K562 (cell line): ENCODE results near the gene UGT1A3. TPM values are rescaled to one million over a fixed set of nuclear protein-coding genes. Genes with fewer than 3 reads are reported as not detected.

Experiments used
- ATAC-seq: fragments of 200-7000 bp; cut with Tn5 transposase; 3 replicates; pipeline ENCODE4 v1.9.1; 2020; ENCODE audit warnings: moderate library complexity
- BruUV-seq: library from RNA; stranded (reverse); fragments of 400-500 nt; replicated peaks from 2 replicates; lab custom pipeline; 2021; lab: Mats Ljungman, UMichigan
- CTCF ChIA-PET: fragments of 300-600 bp; formaldehyde crosslinking; extraction: SDS; loops from one replicate; lab custom pipeline; 2021; ENCODE audit warnings: low intra/inter-chr PET ratio; lab: Yijun Ruan, JAX
- POLR2A ChIA-PET: fragments of 300-600, 350-650 bp; sonication (Branson Sonifier 250); formaldehyde crosslinking; extraction: SDS; loops from one replicate; lab custom pipeline; 2021; ENCODE audit warnings: antibody characterized with exemption, inconsistent platforms; lab: Yijun Ruan, JAX
- DNase-seq, 4 experiments: peaks; one replicate each; pipeline versions ENCODE4 v3.0.0 to v3.0.0-alpha.2; 2011 to 2018; ENCODE audit warnings: low spot score in 3 of 4, mixed read lengths in 3 of 4; ENCODE audit errors: extremely low read depth in 1 of 4
- FAIRE-seq: peaks from 2 replicates; lab custom pipeline; 2011; peaks lifted over from hg19 to GRCh38; lab: Jason Lieb, UNC
- H2AFZ ChIP-seq: 2 replicates; pipeline ENCODE4 v1.6.0; 2011; ENCODE audit warnings: low read depth, low read length, control low read depth, inconsistent platforms
- H3K27ac ChIP-seq: fragments of 200-600 bp; 3 replicates; pipeline ENCODE4 v1.8.0; 2011; ENCODE audit warnings: low read depth, mild to moderate bottlenecking, control low read depth, inconsistent platforms, low read length, moderate library complexity, mixed read lengths; ENCODE audit errors: extremely low read depth
- H3K27me3 ChIP-seq, 2 experiments: fragments of 300-600 bp in 1 of 2; 2 replicates in 1 of 2; 3 replicates in 1 of 2; pipeline versions ENCODE4 v1.6.0 to v1.8.0; 2011; ENCODE audit warnings: inconsistent platforms in 2 of 2, low read length in 2 of 2, mild to moderate bottlenecking in 1 of 2, mixed read lengths in 1 of 2, moderate library complexity in 1 of 2; ENCODE audit not compliant: control insufficient read depth in 2 of 2, insufficient read depth in 2 of 2
- H3K36me3 ChIP-seq: fragments of 300-600 bp; 3 replicates; pipeline ENCODE4 v1.8.0; 2011; ENCODE audit warnings: mild to moderate bottlenecking, low read length, inconsistent platforms; ENCODE audit not compliant: control insufficient read depth, insufficient read depth
- H3K4me1 ChIP-seq, 2 experiments: fragments of 200-600 bp in 1 of 2; replicated peaks in 1 of 2; 2 replicates in 1 of 2; 3 replicates in 1 of 2; pipeline versions ENCODE4 v1.5.1 to v1.8.0; 2011; ENCODE audit warnings: inconsistent platforms in 2 of 2, low read length in 2 of 2, mild to moderate bottlenecking in 1 of 2, mixed read lengths in 1 of 2, moderate library complexity in 1 of 2; ENCODE audit not compliant: control insufficient read depth in 2 of 2, insufficient read depth in 2 of 2
- H3K4me2 ChIP-seq: 2 replicates; pipeline ENCODE4 v1.6.1; 2011; ENCODE audit warnings: low read length, control low read depth, inconsistent platforms, mixed read lengths; ENCODE audit not compliant: insufficient read depth
- H3K4me3 ChIP-seq: fragments of 200-600 bp; sonication (generic), shearing (Covaris generic); 2 replicates; pipeline ENCODE4 v1.5.1; 2016; ENCODE audit warnings: control low read depth, inconsistent platforms
- H3K79me2 ChIP-seq: fragments of 200-600 bp; 3 replicates; pipeline ENCODE4 v1.8.0; 2011; ENCODE audit warnings: low read length, inconsistent platforms; ENCODE audit not compliant: control insufficient read depth, insufficient read depth
- H3K9ac ChIP-seq, 2 experiments: 2 replicates each; pipeline versions ENCODE4 v1.6.0 to v1.6.1; 2011; ENCODE audit warnings: low read depth in 2 of 2, low read length in 2 of 2, control low read depth in 1 of 2, inconsistent platforms in 1 of 2, mild to moderate bottlenecking in 1 of 2, mixed read lengths in 1 of 2; ENCODE audit not compliant: insufficient read depth in 1 of 2
- H3K9me1 ChIP-seq: one replicate; pipeline ENCODE4 v1.6.0; 2011; ENCODE audit warnings: inconsistent platforms, mild to moderate bottlenecking, low read length, moderate library complexity; ENCODE audit not compliant: control insufficient read depth, insufficient read depth
- H3K9me3 ChIP-seq: replicated peaks from 2 replicates; pipeline ENCODE4 v1.5.1; 2011; ENCODE audit warnings: low read depth, low read length, inconsistent platforms; ENCODE audit not compliant: control insufficient read depth, insufficient read depth
- H4K20me1 ChIP-seq: replicated peaks from 2 replicates; pipeline ENCODE4 v1.6.1; 2011; ENCODE audit warnings: low read length, inconsistent platforms, mixed read lengths; ENCODE audit not compliant: control insufficient read depth, insufficient read depth
- DEAF1 ChIP-seq: fragments of 450-650 bp; formaldehyde crosslinking; IDR thresholded peaks from 2 replicates; pipeline ENCODE4 v1.4.0; 2020; ENCODE audit warnings: mild to moderate bottlenecking, moderate library complexity
- RAD21 ChIP-seq, 2 experiments: fragments of 250-450 bp in 1 of 2; fragments of 450-650 bp in 1 of 2; sonication (Bioruptor Pico) in 1 of 2; formaldehyde crosslinking in 1 of 2; IDR thresholded peaks in 1 of 2; conservative IDR thresholded peaks in 1 of 2; 2 replicates each; pipeline versions ENCODE4 v1.4.0 to v1.8.0; 2020 to 2022; ENCODE audit warnings: mild to moderate bottlenecking in 2 of 2, moderate library complexity in 1 of 2
- SMC3 ChIP-seq: conservative IDR thresholded peaks from 2 replicates; pipeline ENCODE4 v1.6.1; 2011; ENCODE audit warnings: low read depth, low read length, improper control_type of control experiment; ENCODE audit not compliant: insufficient read depth
- SNRNP70 ChIP-seq: fragments of 200-400 bp; formaldehyde crosslinking; optimal IDR thresholded peaks from 2 replicates; pipeline ENCODE3; 2017; ENCODE audit warnings: low read depth, low read length
- THRAP3 ChIP-seq: fragments of 450-650 bp; IDR thresholded peaks from 2 replicates; pipeline ENCODE4 v1.6.1; 2016; ENCODE audit warnings: mild to moderate bottlenecking, inconsistent platforms, borderline replicate concordance
- ZNF436 ChIP-seq: fragments of 250-450, 450-650 bp; sonication (Bioruptor Pico); formaldehyde crosslinking; IDR thresholded peaks from 2 replicates; pipeline ENCODE4 v1.7.0; 2020; ENCODE audit warnings: mild to moderate bottlenecking
- WGBS: fragments of 100-300 bp; shearing (Covaris generic); methylation state at CpG from one replicate; pipeline ENCODE4 v1.1.6; 2016; ENCODE audit warnings: low coverage, mixed read lengths; ENCODE audit not compliant: insufficient coverage; ENCODE audit errors: missing lambda C conversion rate; 5-methylcytosine and 5-hydroxymethylcytosine counted together
- in situ Hi-C: fragments of 300-500 bp; cut with MboI; formaldehyde crosslinking; loops from 4 replicates; pipeline ENCODE4 v1.15.0; 2018; ENCODE audit warnings: inconsistent platforms, mixed read lengths
- intact Hi-C: fragments of 100-400 bp; cut with micrococcal nuclease; formaldehyde crosslinking; loops from 2 replicates; pipeline ENCODE4 v1.14.2; 2022
- polyA plus RNA-seq, 8 experiments: library from polyadenylated mRNA; depleted of rRNA in 4 of 8; stranded (reverse) in 5 of 8; unstranded in 3 of 8; fragments of >200 nt; fragmentation: Nextera tagmentation in 2 of 8; fragmentation: Illumina TruSeq in 1 of 8; extraction: Ambion mirVana in 2 of 8; extraction: Trizol in 1 of 8; gene quantifications; 2 replicates each; pipeline versions ENCODE4 v1.2.1 to v1.2.3, GENCODE V29; 2011 to 2014; ENCODE audit warnings: inconsistent platforms in 1 of 8, missing spikeins in 1 of 8
- total RNA-seq, 7 experiments: library from RNA; depleted of rRNA in 6 of 7; stranded (reverse); fragments of >200 nt in 6 of 7; fragmentation: Illumina TruSeq in 2 of 7; extraction: Trizol in 2 of 7; gene quantifications; 2 replicates each; pipeline versions ENCODE4 v1.2.1 to v1.2.3, GENCODE V29; 2011 to 2021; ENCODE audit warnings: low replicate concordance in 1 of 7
- TF ChIP-seq, protein P1 (sequence below), 3 experiments: IDR thresholded peaks in 2 of 3; conservative IDR thresholded peaks in 1 of 3; 2 replicates each; pipeline ENCODE4 v1.5.1; 2011 to 2012; ENCODE audit warnings: low read length in 3 of 3, mild to moderate bottlenecking in 3 of 3, control low read depth in 2 of 3, improper control_type of control experiment in 1 of 3, inconsistent platforms in 1 of 3, low read depth in 1 of 3, mixed read lengths in 1 of 3, moderate library complexity in 1 of 3; ENCODE audit not compliant: insufficient read depth in 2 of 3
- TF ChIP-seq, protein P2 (sequence below), 2 experiments: fragments of 450-650 bp; formaldehyde crosslinking in 1 of 2; IDR thresholded peaks; 2 replicates each; pipeline versions ENCODE4 v1.4.0 to v1.6.1; 2014 to 2020; ENCODE audit warnings: mild to moderate bottlenecking in 2 of 2, borderline replicate concordance in 1 of 2, low read depth in 1 of 2

Gene UGT1A3
- total and polyA plus RNA-seq, 9 of the 15 experiments (the other 6 are each of a cell fraction or from before 2014, with no cell fraction given): not detected

DNA sequence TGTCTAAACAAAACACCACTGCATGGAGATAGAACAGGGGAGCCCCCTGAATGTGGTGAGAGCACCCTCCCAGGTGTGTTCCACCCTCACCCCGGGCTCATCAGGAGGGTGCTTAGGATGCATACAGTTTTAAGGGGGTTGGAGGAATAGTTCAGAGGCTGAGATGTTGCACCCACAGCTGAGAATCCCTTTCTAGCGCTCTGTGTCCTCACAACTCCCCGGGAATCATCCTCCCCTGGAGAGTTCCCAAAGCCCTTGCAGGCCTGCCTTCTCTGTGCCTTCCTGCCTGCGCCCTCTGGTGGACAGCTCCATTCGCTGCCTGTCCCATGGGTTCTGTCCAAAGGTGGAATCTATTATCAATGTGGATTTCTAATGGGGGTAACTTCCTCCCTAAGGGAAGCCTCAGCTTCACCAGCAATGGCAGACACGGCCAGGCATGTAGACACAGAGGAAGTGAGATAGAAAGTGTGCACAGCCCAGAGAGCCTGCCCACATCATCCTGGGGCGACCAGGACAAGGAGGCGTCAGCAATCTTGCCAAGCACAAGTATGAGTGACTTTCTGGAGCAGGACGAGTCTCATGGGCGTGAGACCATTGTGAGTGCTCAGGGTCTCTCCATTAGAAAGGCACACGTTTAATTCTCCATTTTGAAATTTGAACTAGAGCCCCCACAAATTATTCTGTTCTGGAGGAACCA is 17.4 kb upstream of the UGT1A3 start:
- H3K9me1 ChIP-seq: no peaks in the 10 kb centered on the region
- ATAC-seq: peak; percentile 93
- POLR2A ChIA-PET: interaction anchor here (0.6 kb wide), 1 partner anchor 19 kb away, joined by 3 read pairs; no protein-coding TSS in a partner anchor
- TF ChIP-seq SMC3 (peak; percentile 61), ZNF436 (CRISPR knock-in tag) (no peak), DEAF1 (peak; percentile 59), RAD21 (CRISPR knock-in tag; conservative IDR thresholded peaks at IDR 0.05 in 1 of 2, IDR thresholded peaks at IDR 0.05 in 1 of 2) (peak; percentile 72 to 76), THRAP3 (no peak), SNRNP70 (no peak)
- TF ChIP-seq, protein P1, sequence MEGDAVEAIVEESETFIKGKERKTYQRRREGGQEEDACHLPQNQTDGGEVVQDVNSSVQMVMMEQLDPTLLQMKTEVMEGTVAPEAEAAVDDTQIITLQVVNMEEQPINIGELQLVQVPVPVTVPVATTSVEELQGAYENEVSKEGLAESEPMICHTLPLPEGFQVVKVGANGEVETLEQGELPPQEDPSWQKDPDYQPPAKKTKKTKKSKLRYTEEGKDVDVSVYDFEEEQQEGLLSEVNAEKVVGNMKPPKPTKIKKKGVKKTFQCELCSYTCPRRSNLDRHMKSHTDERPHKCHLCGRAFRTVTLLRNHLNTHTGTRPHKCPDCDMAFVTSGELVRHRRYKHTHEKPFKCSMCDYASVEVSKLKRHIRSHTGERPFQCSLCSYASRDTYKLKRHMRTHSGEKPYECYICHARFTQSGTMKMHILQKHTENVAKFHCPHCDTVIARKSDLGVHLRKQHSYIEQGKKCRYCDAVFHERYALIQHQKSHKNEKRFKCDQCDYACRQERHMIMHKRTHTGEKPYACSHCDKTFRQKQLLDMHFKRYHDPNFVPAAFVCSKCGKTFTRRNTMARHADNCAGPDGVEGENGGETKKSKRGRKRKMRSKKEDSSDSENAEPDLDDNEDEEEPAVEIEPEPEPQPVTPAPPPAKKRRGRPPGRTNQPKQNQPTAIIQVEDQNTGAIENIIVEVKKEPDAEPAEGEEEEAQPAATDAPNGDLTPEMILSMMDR (IDR thresholded peaks at IDR 0.05 in 2 of 3, conservative IDR thresholded peaks at IDR 0.05 in 1 of 3; ENCODE audit: insufficient read depth in 2 of 3, low read depth in 1 of 3, low read length in 3 of 3): peak; percentile 73 to 76 (median 73)
- TF ChIP-seq, protein P2, sequence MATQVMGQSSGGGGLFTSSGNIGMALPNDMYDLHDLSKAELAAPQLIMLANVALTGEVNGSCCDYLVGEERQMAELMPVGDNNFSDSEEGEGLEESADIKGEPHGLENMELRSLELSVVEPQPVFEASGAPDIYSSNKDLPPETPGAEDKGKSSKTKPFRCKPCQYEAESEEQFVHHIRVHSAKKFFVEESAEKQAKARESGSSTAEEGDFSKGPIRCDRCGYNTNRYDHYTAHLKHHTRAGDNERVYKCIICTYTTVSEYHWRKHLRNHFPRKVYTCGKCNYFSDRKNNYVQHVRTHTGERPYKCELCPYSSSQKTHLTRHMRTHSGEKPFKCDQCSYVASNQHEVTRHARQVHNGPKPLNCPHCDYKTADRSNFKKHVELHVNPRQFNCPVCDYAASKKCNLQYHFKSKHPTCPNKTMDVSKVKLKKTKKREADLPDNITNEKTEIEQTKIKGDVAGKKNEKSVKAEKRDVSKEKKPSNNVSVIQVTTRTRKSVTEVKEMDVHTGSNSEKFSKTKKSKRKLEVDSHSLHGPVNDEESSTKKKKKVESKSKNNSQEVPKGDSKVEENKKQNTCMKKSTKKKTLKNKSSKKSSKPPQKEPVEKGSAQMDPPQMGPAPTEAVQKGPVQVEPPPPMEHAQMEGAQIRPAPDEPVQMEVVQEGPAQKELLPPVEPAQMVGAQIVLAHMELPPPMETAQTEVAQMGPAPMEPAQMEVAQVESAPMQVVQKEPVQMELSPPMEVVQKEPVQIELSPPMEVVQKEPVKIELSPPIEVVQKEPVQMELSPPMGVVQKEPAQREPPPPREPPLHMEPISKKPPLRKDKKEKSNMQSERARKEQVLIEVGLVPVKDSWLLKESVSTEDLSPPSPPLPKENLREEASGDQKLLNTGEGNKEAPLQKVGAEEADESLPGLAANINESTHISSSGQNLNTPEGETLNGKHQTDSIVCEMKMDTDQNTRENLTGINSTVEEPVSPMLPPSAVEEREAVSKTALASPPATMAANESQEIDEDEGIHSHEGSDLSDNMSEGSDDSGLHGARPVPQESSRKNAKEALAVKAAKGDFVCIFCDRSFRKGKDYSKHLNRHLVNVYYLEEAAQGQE (IDR thresholded peaks at IDR 0.05; ENCODE audit: borderline replicate concordance): peak; percentile 64
- TF ChIP-seq, protein P2 (CRISPR knock-in tag; IDR thresholded peaks at IDR 0.05; ENCODE audit: low read depth): no peak
- TF ChIP-seq, all 486 proteins: peak for 5
- Histone ChIP-seq H3K27me3 (peaks cover 0 to 10% of the 10 kb centered on the region in 2 experiments; a peak in 3 of 5 replicates), H3K4me2 (no peak overlapping the region), H3K27ac (no peak overlapping the region), H3K4me1 (0 out of 5 replicates have a peak, but pooled peaks cover 0 to 3% of the 10 kb centered on the region in 2 experiments), H3K4me3 (no peak overlapping the region), H4K20me1 (no peaks in the 10 kb centered on the region), H3K9me3 (no peaks in the 10 kb centered on the region), H2AFZ (no peak overlapping the region), H3K79me2 (no peaks in the 10 kb centered on the region), H3K36me3 (no peaks in the 10 kb centered on the region), H3K9ac (no peak overlapping the region)
- DNase-seq (peak; percentile 30 to 68 (median 37)), FAIRE-seq (peak; percentile 81)
- no TSS peak for BruUV-seq
- WGBS: 10% methylated on average over 11 of the region's 11 CpGs
- intact Hi-C loops (loop anchor here (10.0 kb wide), 1 partner anchor 127 kb away; no protein-coding TSS in a partner anchor), in situ Hi-C loops (no loop called here)
- CTCF ChIA-PET: no interaction called here
